Stimulated activated CD8-positive, alpha-beta memory T cell treated with anti-CD3 and anti-CD28 coated beads, Interleukin-7, amount 100 ng/mL, for 1 hour (primary cell): ENCODE data around the gene ST3GAL5.
"Not testable (repeated sequence)": the region's sequence is repeated elsewhere in the genome, so short reads cannot be mapped to it uniquely, and the experiment has no call there.

Experiments used
- DNase-seq, 2 donors: peaks; one replicate each; pipeline ENCODE4 v3.0.0-alpha.2; 2020; ENCODE audit warnings: low read depth in 2 of 2

ST3GAL5 gene

DNA sequence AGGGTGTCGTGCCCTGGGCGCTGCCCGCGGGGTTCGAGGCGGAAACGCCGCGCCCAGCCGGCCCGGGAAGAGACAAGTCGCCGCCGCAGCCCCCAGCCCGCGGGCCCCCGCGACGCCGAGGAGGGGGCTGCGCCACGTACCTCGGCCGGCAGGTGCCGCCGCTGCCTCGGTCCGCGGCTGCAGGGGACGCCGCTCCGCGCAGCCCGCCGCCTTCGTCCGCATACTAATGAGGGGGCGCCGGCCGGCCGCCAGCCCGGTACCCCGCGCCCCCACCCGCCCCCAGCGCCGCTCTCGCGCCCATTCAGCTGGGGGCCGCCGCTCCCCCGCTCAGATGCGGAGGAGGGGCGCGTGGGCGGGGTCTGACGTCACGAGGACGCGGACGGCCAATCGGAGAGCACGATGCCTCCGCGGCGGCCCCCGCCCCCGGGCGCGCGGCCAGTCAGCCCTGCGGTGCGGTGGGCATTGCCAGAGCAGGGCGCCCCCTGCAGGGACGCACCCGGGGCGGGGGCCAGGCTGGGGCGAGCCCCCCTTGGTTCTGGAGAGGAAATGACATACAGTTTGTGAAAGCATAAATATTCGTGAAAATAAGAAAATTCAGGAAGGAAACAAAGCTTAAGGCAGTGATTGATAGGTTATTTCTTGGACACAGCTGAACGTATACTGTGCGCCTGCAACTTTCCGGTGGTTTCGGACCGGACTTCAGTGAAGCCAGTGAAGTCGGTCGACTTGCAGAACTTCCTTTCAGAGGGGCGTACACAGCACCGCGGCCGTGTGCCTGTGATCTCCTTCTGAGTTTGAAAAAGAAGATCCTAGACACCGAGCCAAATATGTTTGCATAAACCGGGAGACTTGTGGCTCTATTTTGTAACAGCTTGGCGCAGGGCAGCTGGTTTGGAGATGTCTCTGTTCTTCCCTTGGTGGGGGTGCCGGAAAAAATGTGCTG is at the start of gene ST3GAL5:
Gene ST3GAL5 (minus strand): TSS at position 307 of the 943 bp plus-strand sequence. CDS start 85 bp downstream, at position 222.
- DNase-seq: peak; percentile 92

DNA sequence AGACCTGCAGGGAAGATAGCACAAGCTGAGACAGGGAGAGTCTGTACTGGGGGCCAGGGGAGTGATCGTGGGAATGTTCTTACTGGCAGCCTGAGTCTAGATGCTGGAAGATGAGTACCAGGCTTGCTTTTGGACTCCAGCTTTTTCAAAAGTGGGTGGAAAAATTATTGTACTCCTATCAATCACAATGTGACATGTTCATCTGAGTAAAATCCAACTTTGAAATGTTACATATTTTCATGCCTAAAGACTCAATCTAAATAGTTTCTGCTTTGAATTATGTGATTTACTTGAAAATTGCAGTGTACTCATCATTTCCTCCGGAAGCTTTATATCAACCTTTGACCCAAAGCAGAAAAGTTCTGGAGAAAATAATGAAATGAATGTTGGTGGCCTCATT is 49.7 kb upstream of the ST3GAL5 start:
- DNase-seq: no peak

DNA sequence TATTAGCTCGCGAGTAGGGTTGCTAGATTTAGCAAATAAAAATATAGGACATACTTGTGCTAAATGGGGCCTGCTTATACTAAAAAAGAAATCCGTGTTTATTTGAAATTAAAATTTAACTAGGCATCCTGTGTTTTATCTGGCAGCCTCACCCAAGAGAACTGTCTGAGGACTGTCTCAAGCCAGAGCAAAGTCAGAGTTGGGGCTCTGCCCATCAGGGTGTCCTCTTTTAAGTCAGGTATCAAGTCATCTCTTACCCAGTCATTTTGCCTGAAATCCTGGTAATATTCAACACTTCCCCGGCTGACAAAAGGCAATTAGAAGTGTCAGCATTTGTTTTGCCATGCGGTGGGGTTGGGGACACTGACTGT is 48.3 kb upstream of the ST3GAL5 start:
- DNase-seq: no peak

DNA sequence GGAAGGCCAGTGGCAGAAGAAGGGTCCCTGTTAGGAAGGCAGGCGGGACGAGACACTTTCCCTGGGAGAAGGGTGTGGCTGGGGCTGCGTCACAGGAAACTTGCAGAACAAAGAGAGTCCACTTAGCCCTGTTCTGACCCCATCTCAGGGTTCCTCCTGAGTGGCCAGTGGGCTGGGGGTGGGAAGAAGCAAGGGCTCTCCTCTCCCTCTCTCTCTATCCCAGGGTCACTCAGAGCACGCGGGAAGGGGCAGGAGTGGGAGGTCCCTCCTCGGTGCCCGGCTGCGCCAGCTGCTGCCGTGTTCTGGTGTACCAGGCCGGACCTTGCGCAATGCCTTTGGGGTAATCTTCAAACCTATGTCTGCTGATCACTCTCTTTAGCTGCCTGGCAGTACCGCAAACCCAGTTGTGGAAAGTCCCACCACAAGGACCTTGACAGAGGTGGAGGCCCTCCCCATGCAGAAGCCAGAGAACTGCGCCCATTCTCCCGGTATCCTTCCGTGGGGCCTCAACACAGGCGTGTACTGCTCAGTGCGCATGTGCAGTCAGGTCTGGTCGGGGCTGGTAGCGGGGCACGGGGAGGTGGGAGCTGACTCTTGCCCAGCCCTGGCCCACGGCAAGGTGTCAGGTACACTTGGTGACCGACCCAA is 47.8 kb upstream of the ST3GAL5 start:
- DNase-seq: no peak

DNA sequence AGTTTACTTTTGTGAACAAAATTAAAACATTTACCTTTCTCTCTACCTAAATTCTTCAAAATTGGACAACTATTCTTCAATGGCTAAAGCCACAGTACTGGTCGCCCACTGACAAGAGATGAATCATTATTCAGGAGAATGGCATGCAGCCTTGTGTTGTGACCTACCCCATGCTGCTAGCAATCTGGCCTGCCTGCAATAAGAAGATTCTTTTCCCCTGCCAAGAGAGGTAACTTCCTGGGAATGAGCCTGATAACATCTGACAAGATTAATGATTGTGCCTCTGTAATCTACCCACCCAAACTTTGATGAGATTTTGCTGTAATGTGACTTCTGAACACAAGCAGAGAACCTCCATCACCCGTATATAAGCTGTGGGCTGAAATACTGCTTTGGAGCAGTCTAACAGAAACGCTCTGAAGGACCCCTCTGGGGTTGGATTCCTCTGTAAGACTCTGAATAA is 47.0 kb upstream of the ST3GAL5 start:
- no peak for DNase-seq

DNA sequence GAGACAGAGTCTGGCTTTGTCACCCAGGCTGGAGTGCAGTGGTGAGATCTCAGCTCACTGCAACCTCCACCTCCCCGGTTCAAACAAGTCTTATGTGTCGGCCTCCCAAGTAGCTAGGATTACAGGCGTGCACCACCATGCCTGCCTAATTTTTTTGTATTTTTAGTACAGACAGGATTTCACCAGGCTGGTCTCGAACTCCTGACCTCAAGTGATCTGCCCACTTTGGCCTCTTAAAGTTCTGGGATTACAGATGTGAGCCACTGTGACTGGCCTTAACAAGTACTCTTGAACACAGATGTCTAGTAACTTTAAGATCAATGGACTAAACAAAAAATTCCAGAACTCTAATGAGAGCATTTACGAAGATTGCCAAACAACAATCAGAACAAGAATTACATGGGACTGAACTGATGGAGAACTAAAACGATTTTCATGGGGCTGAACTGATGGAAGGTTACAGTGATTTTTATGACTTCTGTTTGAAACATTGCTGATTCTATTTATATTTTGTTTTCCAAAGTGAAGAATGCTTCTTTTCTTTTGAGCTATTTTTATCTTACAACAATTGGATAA is 46.5 kb upstream of the ST3GAL5 start:
- DNase-seq: no peak

DNA sequence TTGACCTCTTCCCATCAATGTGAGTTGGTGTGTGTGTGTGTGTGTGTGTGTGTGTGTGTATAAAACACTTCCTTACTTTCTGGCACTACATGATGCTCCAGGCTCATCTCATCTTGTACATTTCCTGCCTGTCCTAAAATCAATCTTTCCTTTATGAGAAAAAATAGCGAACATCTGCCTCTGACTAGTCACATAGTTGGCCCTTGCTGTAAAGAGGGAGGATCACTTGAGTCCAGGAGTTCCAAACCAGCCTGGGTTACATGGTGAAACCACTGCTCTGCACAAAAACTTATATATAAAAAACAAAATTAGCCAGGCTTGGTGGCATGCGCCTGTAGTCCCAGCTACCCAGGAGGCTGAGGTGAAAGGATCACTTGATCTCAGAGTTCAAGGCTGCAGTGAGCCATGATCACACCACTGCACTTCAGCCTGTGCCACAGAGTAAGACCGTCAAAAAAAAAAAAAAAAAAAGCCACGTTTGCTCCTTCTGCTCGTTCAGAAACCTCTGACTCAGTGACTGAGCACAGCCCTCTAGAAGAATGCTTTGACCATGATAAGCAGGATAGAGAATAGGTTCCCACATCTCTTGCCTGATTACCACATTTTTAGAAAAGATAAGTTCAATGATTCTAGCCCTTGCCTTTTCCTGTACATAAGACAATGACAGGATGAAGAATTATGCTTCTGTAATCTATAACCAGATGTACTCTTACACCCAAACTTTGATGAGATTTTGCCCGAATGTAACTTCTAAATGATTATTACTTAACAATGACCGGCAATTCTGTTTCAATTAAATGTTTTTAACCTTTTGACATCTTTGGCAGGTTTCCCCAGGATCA is 45.2 kb upstream of the ST3GAL5 start:
- DNase-seq: no peak

DNA sequence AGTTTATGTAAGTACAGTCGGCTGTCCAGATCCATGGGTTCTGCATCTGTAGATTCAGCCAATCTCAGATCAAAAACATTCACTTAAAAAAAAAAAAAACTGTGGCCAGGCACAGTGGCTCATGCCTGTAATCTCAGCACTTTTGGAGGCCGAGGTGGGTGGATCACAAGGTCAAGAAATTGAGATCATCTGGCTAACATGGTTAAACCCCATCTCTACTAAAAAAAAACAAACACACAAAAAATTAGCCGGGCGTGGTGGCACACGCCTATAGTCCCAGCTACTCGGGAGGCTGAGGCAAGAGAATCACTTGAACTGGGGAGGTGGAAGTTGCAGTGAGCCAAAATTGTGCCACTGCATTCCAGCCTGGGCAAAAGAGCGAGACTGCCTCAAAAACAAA is 42.4 kb upstream of the ST3GAL5 start:
- not testable (repeated sequence) for DNase-seq

DNA sequence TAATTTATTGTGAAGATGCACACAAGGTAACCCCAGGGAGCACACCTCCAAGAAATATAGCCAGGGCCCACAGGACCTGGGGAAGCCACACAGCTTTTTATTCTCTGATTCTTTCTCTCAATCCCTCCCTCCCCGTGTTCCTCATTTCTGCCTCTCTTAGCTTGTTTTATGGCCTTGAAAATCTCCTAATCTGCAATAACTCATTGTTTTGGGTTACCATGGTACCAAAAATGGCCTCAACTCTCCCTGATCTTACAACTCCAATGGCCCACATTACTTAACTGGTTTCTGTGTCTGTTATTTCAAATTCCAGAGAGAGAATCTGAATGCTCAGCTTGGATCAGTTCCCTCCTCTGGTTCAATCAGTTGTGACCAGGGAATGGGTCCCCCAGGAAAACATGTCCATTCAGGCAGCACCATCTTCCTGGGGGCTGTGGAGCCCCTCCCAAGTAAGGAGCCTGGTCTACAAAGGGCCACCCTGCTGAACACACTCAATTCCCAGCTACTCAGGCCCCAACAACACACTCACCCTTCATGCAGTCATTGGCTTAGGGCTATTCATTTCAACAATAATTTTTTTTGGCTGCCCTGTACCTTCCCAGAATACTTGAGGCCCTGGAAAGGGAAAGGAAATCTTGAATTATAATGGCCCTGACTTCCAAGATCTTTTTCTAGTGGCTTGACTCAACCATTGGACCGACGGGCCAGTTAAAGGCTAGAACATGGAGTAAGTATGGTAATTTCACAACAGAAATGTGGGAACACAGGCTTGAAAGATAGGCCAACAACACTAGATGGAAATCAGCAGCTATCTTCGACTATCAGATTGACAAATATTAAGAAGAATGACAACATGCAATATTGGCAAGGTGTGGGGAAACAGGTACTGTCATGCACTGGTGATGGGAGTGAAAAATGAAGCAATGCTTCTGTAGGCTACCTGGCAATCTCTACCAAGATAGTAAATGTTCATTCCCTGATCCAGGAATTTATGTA is 41.6 kb upstream of the ST3GAL5 start:
- DNase-seq: no peak

DNA sequence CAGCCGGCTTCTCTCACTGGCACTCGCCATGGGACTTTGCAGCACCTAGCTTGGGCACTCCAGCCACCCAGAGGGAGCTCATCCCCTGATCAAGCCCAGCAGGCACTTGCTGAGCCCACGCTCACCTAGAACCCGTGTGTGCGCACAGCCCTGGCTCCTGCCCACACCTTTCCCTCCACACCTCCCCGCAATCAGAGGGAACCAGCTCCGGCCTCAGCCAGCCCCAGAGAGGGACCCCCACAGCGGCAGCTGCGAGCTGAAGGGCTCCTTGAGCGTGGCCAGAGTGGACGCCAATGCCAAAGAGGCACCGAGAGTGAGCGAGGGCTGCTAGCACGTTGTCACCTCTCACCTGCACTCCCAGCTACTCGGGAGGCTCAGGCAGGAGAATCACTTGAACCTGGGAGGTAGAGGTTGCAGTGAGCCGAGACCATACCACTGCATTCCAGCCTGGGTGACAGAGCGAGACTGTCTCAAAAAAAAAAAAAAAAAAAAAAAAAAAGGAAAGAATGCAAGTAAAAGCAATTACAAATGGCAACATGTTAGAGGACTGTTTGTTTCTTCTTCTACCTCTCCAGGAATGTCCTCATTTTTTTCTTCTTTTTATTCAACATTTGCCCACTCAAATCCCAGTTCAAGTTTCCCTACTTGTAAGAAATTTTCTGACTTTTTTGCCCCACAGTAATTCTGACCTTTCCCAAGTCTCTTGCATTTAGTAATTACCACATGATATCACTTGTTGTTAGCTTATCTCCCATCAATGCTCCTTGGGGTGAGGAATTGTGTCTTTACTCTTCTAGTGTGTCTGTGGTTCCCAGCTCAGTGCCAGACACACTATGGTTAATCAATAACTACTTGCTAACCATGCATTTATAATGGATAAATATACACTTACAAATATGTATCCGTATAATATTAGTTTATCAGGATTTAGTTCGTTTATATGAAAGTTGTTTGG is 40.6 kb upstream of the ST3GAL5 start:
- DNase-seq: no peak

DNA sequence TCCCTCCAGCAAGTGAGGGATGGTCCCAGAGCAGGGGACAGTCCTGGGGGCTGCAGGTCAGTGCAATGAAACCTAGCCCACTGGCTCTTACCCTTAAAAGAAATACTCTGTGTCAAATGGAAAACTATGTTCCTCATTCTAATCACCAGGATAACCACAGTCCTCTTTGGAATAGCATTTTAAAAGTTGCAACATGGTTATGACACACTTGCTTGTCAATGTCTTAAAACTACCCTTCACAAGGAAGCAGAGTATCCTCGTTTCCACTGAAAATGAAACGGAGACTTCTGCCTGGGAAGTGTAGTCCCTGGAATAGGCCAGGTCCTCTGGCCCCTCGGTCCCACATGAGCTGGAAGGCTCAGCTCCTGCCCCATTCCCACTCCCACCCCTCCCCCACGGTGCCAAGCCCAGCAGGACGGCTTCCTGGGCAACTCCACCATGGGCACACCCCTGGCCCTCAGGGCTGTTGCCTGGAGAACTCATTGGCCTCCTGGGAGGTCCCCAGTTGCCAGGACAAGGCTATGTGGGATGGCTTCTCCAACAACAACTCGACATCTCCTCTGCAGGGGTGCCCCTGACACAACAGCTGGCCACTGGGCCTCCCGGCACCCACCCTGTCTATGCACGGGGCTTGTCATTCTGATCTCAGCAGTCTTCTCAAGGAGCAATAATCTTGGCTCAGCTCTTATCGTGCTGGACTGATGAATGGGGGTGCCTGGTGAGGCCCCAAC is 38.3 kb upstream of the ST3GAL5 start:
- no peak for DNase-seq

GRCh38 chr2:85926526-85926925 is 37.7 kb upstream of the ST3GAL5 start:
- DNase-seq: no peak

DNA sequence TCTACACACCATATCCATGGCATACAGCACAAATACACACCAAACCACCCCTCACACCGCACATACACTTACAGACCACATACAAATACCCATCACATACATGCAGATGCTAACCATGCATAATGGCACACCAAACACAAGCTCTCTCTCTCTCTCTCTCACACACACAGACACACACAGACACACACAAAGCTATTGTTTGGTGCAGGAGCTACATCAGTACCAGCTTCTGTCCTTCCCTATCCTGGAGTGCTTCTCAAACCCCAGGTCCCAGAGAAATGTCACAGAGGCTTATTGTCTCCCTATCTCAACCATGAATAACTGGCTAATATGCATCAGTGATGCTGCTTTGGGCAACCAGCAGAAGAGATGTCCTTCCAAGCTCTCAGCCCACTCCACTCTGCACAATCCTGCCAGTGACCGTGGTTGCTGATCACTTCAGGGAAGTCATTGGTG is 36.5 kb upstream of the ST3GAL5 start:
- no peak for DNase-seq

- no peak for DNase-seq
These were observed 35.7 kb upstream of the ST3GAL5 start for GRCh38 chr2:85924522-85924921.

- DNase-seq: no peak
These were observed 33.4 kb upstream of the ST3GAL5 start for GRCh38 chr2:85922199-85922598.

GRCh38 chr2:85921659-85922058 is 32.9 kb upstream of the ST3GAL5 start:
- no peak for DNase-seq

GRCh38 chr2:85920810-85921545 is 32.2 kb upstream of the ST3GAL5 start:
- no peak for DNase-seq
